SH-SY5Y (cell line): ENCODE data around the gene KLHL29.

ENCODE experiments used
- GATA2 ChIP-seq: IDR thresholded peaks from 2 replicates; pipeline ENCODE4 v1.6.1; 2011; ENCODE audit warnings: mild to moderate bottlenecking, low read depth, low read length
- GATA3 ChIP-seq: IDR thresholded peaks from 2 replicates; pipeline ENCODE4 v1.6.1; 2011; ENCODE audit warnings: low read depth, mild to moderate bottlenecking, low read length, moderate library complexity

DNA sequence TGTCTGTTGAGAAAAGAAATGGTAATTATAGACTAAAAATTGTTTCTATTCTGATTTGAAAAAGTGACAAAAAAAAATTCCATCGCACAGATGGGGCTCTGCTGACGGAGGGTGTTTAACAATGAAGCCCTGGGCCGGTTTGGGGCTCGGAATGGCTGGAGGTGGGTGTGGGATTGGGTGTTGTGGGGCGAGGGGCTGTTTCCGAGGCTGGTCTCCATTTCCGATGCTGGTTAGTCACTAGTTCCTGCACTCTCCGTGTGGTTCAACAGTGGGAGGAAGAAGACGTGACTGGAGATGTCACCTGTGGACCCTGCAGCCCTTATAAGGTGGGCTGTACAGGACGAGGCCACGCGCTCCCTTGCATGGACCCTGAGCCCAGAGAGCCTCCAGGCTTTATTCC is 143.2 kb downstream of the KLHL29 start:
- TF ChIP-seq GATA2 (no peak), GATA3 (no peak)
